Measurements from ENCODE around the gene ARL13B.
"Not testable (repeated sequence)": the region's sequence is repeated elsewhere in the genome, so short reads cannot be mapped to it uniquely, and the experiment has no call there.

ARL13B gene

GRCh38 chr3:94001827-94002495, 22.0 kb downstream of the ARL13B start:
- no peak for DNase-seq

GRCh38 chr3:94004301-94004910, 24.5 kb downstream of the ARL13B start:
- DNase-seq: peak; percentile 32

- DNase-seq: no peak
These were observed 28.3 kb downstream of the ARL13B start for GRCh38 chr3:94008253-94008652.

GRCh38 chr3:94009608-94010007, 29.7 kb downstream of the ARL13B start:
- no peak for DNase-seq

- no peak for DNase-seq
These were observed 31.3 kb downstream of the ARL13B start for GRCh38 chr3:94011233-94011711.

- DNase-seq: no peak
These were observed 32.2 kb downstream of the ARL13B start for GRCh38 chr3:94012185-94012584.

GRCh38 chr3:94015025-94015424, 35.1 kb downstream of the ARL13B start:
- DNase-seq: no peak

GRCh38 chr3:94019659-94020058, 39.7 kb downstream of the ARL13B start:
- no peak for DNase-seq

GRCh38 chr3:94020293-94020692, 40.3 kb downstream of the ARL13B start:
- DNase-seq: no peak

GRCh38 chr3:94024385-94024784, 44.4 kb downstream of the ARL13B start:
- no peak for DNase-seq

GRCh38 chr3:94026623-94027022, 46.7 kb downstream of the ARL13B start:
- no peak for DNase-seq

- DNase-seq: peak; percentile 86
These were observed 48.3 kb downstream of the ARL13B start, which contains the start of gene STX19 for GRCh38 chr3:94028093-94028837. TSS of gene STX19 (minus strand) at chr3:94028597. CDS start at chr3:94015269, 13,328 bp downstream.

- DNase-seq: no peak
These were observed 57.1 kb downstream of the ARL13B start for GRCh38 chr3:94036909-94037507.

- no peak for DNase-seq
These were observed 63.3 kb downstream of the ARL13B start for GRCh38 chr3:94043285-94043684.

GRCh38 chr3:94044100-94044936, 64.4 kb downstream of the ARL13B start:
- DNase-seq: not testable (repeated sequence)

- DNase-seq: no peak
These were observed 66.6 kb downstream of the ARL13B start for GRCh38 chr3:94046533-94046932.

GRCh38 chr3:94049267-94049666, 69.3 kb downstream of the ARL13B start:
- no peak for DNase-seq

- DNase-seq: no peak
These were observed 70.6 kb downstream of the ARL13B start for GRCh38 chr3:94050546-94050945.

GRCh38 chr3:94061297-94061696, 81.3 kb downstream of the ARL13B start:
- DNase-seq: no peak

- peak; percentile 92 for DNase-seq
These were observed 82.8 kb downstream of the ARL13B start, which contains the start of the genes DHFR2 and NSUN3 for GRCh38 chr3:94062513-94063404. TSS of gene DHFR2 (minus strand) at chr3:94062916. CDS start at chr3:94061511, 1,405 bp downstream. TSS of gene NSUN3 (plus strand) at chr3:94063061. CDS start at chr3:94063127, 66 bp downstream.

GRCh38 chr3:94063496-94064119, 83.7 kb downstream of the ARL13B start:
- DNase-seq: no peak

Data from NCI-H2029 (cell line).